Stimulated activated CD4-positive, alpha-beta T cell treated with anti-CD3 and anti-CD28 coated beads, Interleukin-12 subunit alpha, Interleukin-12 subunit beta, amount 100 ng/mL, for 4 hours (primary cell): ENCODE measurements around the gene MYL10.

ENCODE experiments used
- DNase-seq: peaks from one replicate; pipeline ENCODE4 v3.0.0-alpha.2; 2020

The MYL10 gene

DNA sequence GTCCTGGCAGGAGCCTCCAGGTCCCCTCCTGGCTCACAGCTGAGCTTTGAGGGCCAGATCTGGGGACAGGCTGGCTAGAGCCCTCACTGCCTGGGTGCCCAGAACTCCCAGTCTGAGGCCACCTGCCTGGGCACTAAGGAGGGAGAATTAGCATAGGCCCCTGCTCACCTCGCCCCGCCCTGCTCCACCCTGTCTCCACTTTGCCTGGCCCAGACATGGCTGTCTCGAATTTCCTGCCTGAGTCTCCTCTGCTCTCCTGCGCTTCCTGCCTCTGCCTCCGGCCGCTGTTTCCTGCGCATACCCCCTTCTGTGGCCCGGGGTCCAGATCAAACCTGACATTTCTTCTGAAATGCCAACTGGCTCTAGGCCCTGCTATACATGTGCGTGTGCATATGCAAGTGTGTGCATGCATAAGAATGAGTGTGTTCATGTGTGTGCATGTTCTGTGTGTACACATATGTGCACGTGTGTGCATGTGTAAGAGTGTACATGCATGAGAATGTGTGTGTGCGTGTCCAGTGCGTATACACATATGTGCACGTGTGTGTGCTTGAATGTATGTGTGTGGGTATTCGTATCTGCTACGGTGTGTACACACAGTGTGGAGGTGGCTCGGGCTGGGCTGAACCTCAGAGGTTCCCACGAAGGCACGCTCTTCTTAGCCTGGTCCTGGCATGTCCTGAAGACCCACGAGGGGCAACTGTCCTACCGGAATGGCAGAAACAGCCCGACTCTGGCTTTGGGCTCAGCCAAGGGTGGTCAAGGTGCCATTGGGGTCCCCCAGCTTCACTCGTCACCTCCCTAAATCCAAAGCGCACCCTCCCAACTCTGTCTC lies 64.9 kb downstream of the MYL10 start:
- DNase-seq = no peak
